OCI-LY1 (cell line): ENCODE data around the gene COL11A1.

ENCODE experiments used
- EZH2 ChIP-seq: fragments of 200-600 bp; sonication (generic), shearing (Covaris generic); IDR thresholded peaks from 2 replicates; pipeline ENCODE4 v1.8.0; 2017; ENCODE audit warnings: borderline replicate concordance, mixed run types, mild to moderate bottlenecking, antibody characterized with exemption, low read length, moderate library complexity, mixed read lengths
- TF ChIP-seq, protein P1 (sequence below): fragments of 200-600 bp; sonication (generic), shearing (Covaris generic); IDR thresholded peaks from 2 replicates; pipeline ENCODE4 v1.5.1; 2017; ENCODE audit warnings: mild to moderate bottlenecking, antibody characterized with exemption, low read length, moderate library complexity, mixed read lengths

DNA sequence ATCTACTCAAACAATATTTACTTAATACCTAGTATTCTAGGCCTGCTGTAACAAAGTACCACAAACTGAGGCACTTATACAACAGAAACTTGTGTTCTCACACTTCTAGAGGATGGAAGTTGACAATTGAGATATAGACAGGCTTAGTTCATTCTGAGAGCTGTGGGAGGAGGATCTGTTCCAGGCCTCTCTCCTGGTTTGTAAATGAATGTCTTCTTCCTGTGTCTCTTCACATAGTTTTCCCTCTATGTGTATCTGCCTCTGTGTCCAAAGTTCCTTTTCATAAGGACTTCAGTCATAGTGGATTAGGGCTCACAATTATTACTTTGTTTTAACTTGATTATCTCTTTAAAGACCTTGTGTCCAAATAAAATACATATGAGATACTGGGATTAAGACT is 251.1 kb downstream of the COL11A1 start:
- TF ChIP-seq, protein P1, sequence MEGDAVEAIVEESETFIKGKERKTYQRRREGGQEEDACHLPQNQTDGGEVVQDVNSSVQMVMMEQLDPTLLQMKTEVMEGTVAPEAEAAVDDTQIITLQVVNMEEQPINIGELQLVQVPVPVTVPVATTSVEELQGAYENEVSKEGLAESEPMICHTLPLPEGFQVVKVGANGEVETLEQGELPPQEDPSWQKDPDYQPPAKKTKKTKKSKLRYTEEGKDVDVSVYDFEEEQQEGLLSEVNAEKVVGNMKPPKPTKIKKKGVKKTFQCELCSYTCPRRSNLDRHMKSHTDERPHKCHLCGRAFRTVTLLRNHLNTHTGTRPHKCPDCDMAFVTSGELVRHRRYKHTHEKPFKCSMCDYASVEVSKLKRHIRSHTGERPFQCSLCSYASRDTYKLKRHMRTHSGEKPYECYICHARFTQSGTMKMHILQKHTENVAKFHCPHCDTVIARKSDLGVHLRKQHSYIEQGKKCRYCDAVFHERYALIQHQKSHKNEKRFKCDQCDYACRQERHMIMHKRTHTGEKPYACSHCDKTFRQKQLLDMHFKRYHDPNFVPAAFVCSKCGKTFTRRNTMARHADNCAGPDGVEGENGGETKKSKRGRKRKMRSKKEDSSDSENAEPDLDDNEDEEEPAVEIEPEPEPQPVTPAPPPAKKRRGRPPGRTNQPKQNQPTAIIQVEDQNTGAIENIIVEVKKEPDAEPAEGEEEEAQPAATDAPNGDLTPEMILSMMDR = no peak
- TF ChIP-seq EZH2 = no peak
